Measurements from ENCODE around the gene SH3TC1.

The SH3TC1 gene

GRCh38 chr4:8270912-8271815 lies 72.1 kb downstream of the SH3TC1 start:
- Histone ChIP-seq H3K36me3 (ENCODE audit: insufficient read depth, low read length) (no peaks in the 10 kb centered on the region), H2AFZ (ENCODE audit: low read length) (no peak overlapping the region), H3K79me2 (ENCODE audit: insufficient read depth, low read length) (no peaks in the 10 kb centered on the region), H3K27ac (ENCODE audit: low read depth, low read length, poor library complexity, severe bottlenecking) (no peak overlapping the region), H3K27me3 (ENCODE audit: insufficient read depth, low read length) (no peaks in the 10 kb centered on the region), H3K4me3 (ENCODE audit: low read depth, low read length, poor library complexity, severe bottlenecking) (no peak overlapping the region), H4K20me1 (ENCODE audit: insufficient read depth, low read length) (no peaks in the 10 kb centered on the region), H3F3A (ENCODE audit: insufficient read depth, low read length) (no peaks in the 10 kb centered on the region), H3K4me1 (ENCODE audit: insufficient read depth, low read length, severe bottlenecking) (no peaks in the 10 kb centered on the region), H3K9me2 (ENCODE audit: low read depth, low read length) (no peaks in the 10 kb centered on the region), H3K4me2 (ENCODE audit: low read length) (no peak overlapping the region), H3K9ac (ENCODE audit: low read length) (no peak overlapping the region), H3K9me3 (ENCODE audit: low read length) (no peaks in the 10 kb centered on the region)
- TF ChIP-seq CTCF (IDR thresholded peaks at IDR 0.05; ENCODE audit: low read length) (no peak), EZH2 (IDR thresholded peaks at IDR 0.05; ENCODE audit: borderline replicate concordance, low read length) (no peak)

GRCh38 chr4:8271821-8272220 lies 72.7 kb downstream of the SH3TC1 start:
- H3K79me2 ChIP-seq (ENCODE audit: insufficient read depth, low read length) = no peaks in the 10 kb centered on the region
- H3K36me3 ChIP-seq (ENCODE audit: insufficient read depth, low read length) = no peaks in the 10 kb centered on the region
- no peak overlapping the region for H3K27ac ChIP-seq (ENCODE audit: low read depth, low read length, poor library complexity, severe bottlenecking)
- H3K9me3 ChIP-seq (ENCODE audit: low read length) = no peaks in the 10 kb centered on the region
- H3K27me3 ChIP-seq (ENCODE audit: insufficient read depth, low read length) = no peaks in the 10 kb centered on the region
- no peak overlapping the region for H3K9ac ChIP-seq (ENCODE audit: low read length)
- no peaks in the 10 kb centered on the region for H3F3A ChIP-seq (ENCODE audit: insufficient read depth, low read length)
- no peak overlapping the region for H2AFZ ChIP-seq (ENCODE audit: low read length)
- H4K20me1 ChIP-seq (ENCODE audit: insufficient read depth, low read length) = no peaks in the 10 kb centered on the region
- TF ChIP-seq CTCF (IDR thresholded peaks at IDR 0.05; ENCODE audit: low read length) (no peak), EZH2 (IDR thresholded peaks at IDR 0.05; ENCODE audit: borderline replicate concordance, low read length) (no peak)
- H3K4me3 ChIP-seq (ENCODE audit: low read depth, low read length, poor library complexity, severe bottlenecking) = no peak overlapping the region
- H3K4me2 ChIP-seq (ENCODE audit: low read length) = no peak overlapping the region
- H3K9me2 ChIP-seq (ENCODE audit: low read depth, low read length) = no peaks in the 10 kb centered on the region
- H3K4me1 ChIP-seq (ENCODE audit: insufficient read depth, low read length, severe bottlenecking) = no peaks in the 10 kb centered on the region

- TF ChIP-seq EZH2 (IDR thresholded peaks at IDR 0.05; ENCODE audit: borderline replicate concordance, low read length) (no peak), CTCF (IDR thresholded peaks at IDR 0.05; ENCODE audit: low read length) (no peak)
- Histone ChIP-seq H3K9me3 (ENCODE audit: low read length) (no peaks in the 10 kb centered on the region), H3K36me3 (ENCODE audit: insufficient read depth, low read length) (no peaks in the 10 kb centered on the region), H4K20me1 (ENCODE audit: insufficient read depth, low read length) (no peaks in the 10 kb centered on the region), H2AFZ (ENCODE audit: low read length) (no peak overlapping the region), H3K9me2 (ENCODE audit: low read depth, low read length) (no peaks in the 10 kb centered on the region), H3K4me1 (ENCODE audit: insufficient read depth, low read length, severe bottlenecking) (no peaks in the 10 kb centered on the region), H3K27ac (ENCODE audit: low read depth, low read length, poor library complexity, severe bottlenecking) (no peak overlapping the region), H3K79me2 (ENCODE audit: insufficient read depth, low read length) (no peaks in the 10 kb centered on the region), H3K4me3 (ENCODE audit: low read depth, low read length, poor library complexity, severe bottlenecking) (no peak overlapping the region), H3F3A (ENCODE audit: insufficient read depth, low read length) (no peaks in the 10 kb centered on the region), H3K4me2 (ENCODE audit: low read length) (no peak overlapping the region), H3K9ac (ENCODE audit: low read length) (no peak overlapping the region), H3K27me3 (ENCODE audit: insufficient read depth, low read length) (no peaks in the 10 kb centered on the region)
These were observed 73.7 kb downstream of the SH3TC1 start for GRCh38 chr4:8272472-8273428.
